ENCODE data around the gene PADI6. TPM values are rescaled to one million over a fixed set of nuclear protein-coding genes. Genes with fewer than 3 reads are reported as not detected.
A peak's percentile ranks its signal among the peaks of the same experiment; 100 is the strongest.

The PADI6 gene
- total RNA-seq, 2 donors from 2014 or later: not detected

DNA sequence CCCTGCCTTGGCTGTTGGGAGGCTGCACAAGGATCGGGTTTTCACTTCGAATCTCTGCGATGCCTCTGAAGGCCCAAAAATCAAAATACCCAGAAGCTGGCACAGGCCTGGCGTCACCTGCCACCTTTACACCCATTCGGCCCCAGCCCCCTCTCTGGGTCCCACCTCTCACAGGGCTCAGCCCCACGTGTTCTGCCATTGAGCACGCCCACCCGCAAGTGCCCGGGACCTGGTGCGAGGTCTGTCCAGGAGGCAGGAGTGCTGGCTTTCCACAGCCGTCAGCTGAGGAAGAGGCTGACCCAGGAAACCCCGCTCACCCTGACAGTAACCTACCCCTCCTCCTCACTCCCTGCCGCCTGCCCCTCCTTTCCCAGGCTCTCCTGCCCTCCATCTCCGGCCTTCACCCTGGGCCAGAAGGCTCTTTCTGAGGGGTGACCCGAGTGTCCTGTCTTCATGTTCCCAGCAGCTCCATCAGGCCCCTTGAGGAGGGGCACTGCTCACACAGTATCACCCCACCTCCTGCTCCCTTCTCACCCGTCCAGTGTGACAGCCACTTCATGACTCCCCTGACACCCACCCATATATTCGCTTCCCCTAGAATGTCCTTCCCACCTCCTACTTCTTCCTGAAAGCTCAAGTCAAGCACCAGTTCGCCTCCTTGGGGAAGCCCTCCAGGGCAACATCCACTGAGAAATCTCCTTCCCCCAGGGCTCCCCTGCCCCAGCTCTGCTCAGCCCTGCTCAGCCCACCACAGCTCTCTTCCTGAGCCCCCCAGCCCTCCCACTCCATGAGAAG is 54.0 kb downstream of the PADI6 start:
- Mint-ChIP-seq H3K4me1 (no peaks in the 10 kb centered on the region), H3K36me3 (ENCODE audit: low read depth) (peaks cover 94% of the 10 kb centered on the region)

DNA sequence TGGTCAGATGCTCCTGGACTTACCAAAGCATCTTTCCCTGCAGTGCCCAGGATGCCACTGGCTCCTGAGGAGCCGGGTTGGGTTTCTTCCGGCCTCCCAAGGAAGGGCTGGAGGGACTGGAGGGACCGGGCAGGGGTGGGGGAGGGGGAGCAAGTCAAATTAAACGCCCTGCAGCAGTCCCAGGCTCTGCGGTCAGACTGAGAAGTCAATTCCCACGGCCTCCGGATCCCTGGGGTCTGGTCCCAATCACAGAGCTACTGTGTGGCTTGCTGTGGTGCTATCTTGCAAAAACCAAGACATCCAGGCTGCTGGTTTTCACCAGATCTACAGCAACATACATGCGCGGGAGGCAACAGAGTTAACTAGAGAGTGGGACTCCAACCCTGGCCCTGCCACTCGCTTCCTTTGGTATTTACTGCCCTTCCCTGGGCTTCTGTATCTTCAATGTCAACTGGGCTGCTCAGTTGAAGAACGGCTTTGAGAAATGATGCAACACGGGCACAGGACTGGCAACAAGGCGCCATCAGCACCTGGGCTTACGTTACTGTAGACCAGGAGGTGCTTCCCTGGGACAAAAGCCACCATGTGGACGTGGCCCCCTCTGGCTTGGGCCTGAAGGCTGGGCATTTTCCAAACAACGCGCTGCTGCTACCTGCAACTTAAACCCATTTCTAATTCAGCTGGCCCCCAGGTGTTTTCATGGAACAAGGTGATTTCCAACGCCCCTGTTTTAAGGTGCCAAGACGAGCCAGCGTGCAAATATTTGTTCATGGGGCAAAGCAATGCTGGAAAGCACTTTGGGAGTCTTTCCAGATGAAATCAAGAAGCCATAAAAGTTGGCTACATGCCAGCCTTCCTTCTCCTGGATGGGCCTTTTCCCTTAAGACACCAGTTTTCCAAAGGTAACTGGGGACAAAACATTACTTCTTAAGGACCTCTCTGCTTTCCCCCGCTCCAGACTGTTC is 56.0 kb downstream of the PADI6 start:
- Mint-ChIP-seq H3K27ac (no peak overlapping the region), H3K4me3 (no peak overlapping the region), H3K4me1 (no peaks in the 10 kb centered on the region), H3K27me3 (no peaks in the 10 kb centered on the region), H3K36me3 (ENCODE audit: low read depth) (peaks cover 94% of the 10 kb centered on the region), H3K9me3 (no peaks in the 10 kb centered on the region)
- ATAC-seq (replicated peaks): no peak

More for the DNA sequence above, 54.0 kb downstream of the PADI6 start:
- Mint-ChIP-seq H3K9me3 (no peaks in the 10 kb centered on the region), H3K27me3 (no peaks in the 10 kb centered on the region), H3K27ac (peak overlapping the region; percentile 58), H3K4me3 (no peak overlapping the region)
- no peak for ATAC-seq (replicated peaks)

DNA sequence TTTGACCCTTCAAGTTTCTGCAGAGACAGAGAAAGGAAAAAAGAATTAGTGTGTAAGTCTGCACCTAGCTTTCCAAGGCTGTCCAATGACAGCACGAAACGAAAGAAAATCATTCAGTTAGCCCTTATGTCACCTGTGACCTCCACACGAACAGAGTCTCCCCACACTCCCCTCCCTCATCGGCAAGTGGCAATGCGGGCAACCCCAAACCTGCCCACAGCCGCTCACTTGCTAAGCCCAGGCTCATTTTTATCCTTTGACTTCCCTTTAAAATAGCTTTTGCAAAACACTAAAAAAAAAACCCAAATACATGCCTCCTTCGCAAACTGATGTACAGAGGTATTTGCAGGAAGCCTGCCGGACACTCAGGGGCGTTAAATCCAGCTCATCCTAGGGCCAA is 57.2 kb downstream of the PADI6 start:
- no peak for ATAC-seq (replicated peaks)
- Mint-ChIP-seq H3K27me3 (no peaks in the 10 kb centered on the region), H3K4me1 (no peaks in the 10 kb centered on the region), H3K36me3 (ENCODE audit: low read depth) (peaks cover 94% of the 10 kb centered on the region), H3K4me3 (no peak overlapping the region), H3K9me3 (no peaks in the 10 kb centered on the region), H3K27ac (no peak overlapping the region)

DNA sequence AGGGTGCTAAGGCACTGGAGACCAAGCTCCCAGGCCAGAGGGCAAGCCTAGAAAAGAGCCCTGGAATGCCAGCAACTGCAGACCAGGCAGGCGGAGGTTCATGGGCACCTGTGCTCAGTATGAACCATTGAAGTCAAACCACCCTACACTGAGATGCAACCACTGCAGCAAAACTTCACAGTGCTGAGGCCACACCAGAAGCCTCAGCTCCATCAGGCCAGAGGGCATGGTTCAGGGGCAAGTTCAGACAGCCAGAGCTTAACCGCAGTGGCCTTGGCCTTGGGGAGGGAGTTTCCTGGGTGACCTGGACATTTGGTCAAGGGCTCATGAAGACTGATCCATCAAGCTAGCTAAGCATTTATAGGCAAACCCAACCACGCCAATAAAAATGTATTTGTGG is 60.4 kb downstream of the PADI6 start:
- peaks cover 93% of the 10 kb centered on the region for H3K36me3 Mint-ChIP-seq (ENCODE audit: low read depth)
- no peak for ATAC-seq (replicated peaks)
- no peak overlapping the region for H3K4me3 Mint-ChIP-seq
- H3K9me3 Mint-ChIP-seq: no peaks in the 10 kb centered on the region
- H3K27me3 Mint-ChIP-seq: no peaks in the 10 kb centered on the region
- H3K4me1 Mint-ChIP-seq: no peaks in the 10 kb centered on the region
- no peak overlapping the region for H3K27ac Mint-ChIP-seq

DNA sequence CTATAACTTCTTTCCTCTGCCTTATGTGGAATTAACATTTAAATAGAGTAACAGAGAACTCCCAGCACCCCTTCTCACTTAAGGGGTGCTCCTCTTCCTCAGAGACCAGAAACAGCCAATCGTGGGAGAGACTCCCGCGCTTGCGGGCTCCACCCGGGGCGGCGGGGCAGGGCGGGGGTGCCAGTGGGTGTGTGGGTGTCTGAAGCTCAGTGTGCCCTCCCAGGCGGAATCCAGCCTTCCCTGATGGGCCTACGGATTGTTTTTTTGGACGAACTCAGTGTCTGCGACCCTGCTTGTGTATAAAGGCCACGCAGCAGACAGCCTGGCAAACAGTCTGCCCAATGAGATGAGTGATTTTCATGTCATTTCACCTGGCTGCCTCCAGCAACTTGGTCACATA is 61.3 kb downstream of the PADI6 start:
- H3K4me3 Mint-ChIP-seq: no peak overlapping the region
- ATAC-seq (replicated peaks): no peak
- H3K36me3 Mint-ChIP-seq (ENCODE audit: low read depth): peaks cover 88% of the 10 kb centered on the region
- no peaks in the 10 kb centered on the region for H3K27me3 Mint-ChIP-seq
- H3K9me3 Mint-ChIP-seq: no peaks in the 10 kb centered on the region
- H3K4me1 Mint-ChIP-seq: no peaks in the 10 kb centered on the region
- no peak overlapping the region for H3K27ac Mint-ChIP-seq

DNA sequence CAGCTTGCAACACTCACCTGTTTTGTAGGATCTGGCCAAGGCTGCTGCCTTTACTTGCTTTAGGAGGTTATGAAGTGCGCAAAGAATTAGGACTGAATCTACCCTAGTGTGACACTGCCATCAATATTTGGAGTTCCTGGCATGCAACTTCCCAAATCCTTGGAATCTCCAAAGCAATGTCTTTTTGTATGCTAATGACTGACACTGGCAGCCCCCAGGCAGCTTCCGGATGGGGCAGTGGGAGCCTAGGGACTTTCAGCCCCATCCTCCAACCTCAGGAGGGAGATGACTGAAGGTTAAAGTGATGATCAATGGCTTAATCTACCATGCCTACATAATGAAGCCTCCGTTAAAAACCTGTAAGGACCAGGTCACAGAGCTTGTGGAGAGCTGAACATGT is 62.0 kb downstream of the PADI6 start:
- H3K27me3 Mint-ChIP-seq: no peaks in the 10 kb centered on the region
- H3K4me3 Mint-ChIP-seq: peak overlapping the region; percentile 4
- no peaks in the 10 kb centered on the region for H3K9me3 Mint-ChIP-seq
- peaks cover 86% of the 10 kb centered on the region for H3K36me3 Mint-ChIP-seq (ENCODE audit: low read depth)
- peak overlapping the region; percentile 50 for H3K27ac Mint-ChIP-seq
- H3K4me1 Mint-ChIP-seq: no peaks in the 10 kb centered on the region
- no peak for ATAC-seq (replicated peaks)

DNA sequence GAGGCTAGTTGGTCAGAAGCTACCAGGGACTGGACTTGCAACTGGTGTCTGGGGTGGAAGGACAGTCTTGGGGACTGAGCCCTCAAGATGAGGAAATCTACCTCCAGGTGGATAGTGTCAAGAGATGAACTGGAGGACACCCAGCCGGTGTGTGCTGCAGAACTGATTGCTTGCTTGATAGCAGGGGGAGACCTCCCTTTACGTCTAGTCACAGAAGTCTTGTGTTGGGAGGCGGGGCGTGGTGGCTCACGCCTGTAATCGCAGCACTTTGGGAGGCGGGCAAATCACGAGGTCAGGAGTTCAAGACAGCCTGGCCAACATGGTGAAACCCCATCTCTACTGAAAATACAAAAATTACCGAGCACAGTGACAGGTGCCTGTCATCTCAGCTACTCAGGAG is 62.6 kb downstream of the PADI6 start:
- no peaks in the 10 kb centered on the region for H3K4me1 Mint-ChIP-seq
- no peaks in the 10 kb centered on the region for H3K9me3 Mint-ChIP-seq
- no peak overlapping the region for H3K27ac Mint-ChIP-seq
- no peak for ATAC-seq (replicated peaks)
- peaks cover 84% of the 10 kb centered on the region for H3K36me3 Mint-ChIP-seq (ENCODE audit: low read depth)
- H3K27me3 Mint-ChIP-seq: no peaks in the 10 kb centered on the region
- H3K4me3 Mint-ChIP-seq: peak overlapping the region; percentile 4

DNA sequence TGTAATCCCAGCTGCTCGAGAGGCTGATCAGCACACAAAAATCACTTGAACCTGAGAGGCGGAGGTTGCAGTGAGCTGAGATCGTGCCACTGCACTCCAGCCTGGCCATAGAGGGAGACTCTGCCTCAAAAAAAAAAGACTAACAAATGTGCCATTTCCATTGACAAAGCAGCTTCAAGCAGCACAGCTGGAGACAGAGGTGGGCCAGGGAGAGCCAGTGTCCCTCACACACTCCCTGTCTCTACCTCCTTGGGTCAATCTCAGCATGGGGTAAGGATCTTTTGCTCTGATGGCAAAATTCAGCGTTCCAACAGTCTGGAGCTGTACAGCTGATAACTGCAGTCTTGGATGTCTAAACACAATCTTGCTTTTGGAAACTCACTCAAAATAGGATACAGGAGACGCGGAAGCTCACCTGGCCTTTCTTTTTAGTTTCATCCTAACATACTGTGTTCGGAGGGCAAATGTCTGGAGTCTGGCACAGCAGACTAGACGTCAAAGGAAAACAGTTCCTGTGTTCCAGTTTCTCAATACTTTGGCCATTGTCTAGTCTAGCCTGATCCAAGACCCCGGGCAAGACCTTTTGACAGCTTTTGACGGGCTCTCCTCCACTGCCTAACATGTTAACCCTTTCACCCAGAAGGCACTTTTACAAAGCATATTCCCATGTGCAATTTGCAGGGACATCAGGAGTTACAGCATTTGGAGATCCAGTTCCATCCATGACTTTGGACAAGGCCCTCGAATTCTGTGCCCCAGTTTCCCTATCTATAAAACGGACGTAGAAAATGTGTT is 64.6 kb downstream of the PADI6 start:
- Mint-ChIP-seq H3K4me1 (no peaks in the 10 kb centered on the region), H3K27me3 (no peaks in the 10 kb centered on the region), H3K27ac (peak overlapping the region; percentile 48), H3K36me3 (ENCODE audit: low read depth) (peaks cover 67% of the 10 kb centered on the region), H3K9me3 (no peaks in the 10 kb centered on the region), H3K4me3 (peak overlapping the region; percentile 70)
- no peak for ATAC-seq (replicated peaks)

DNA sequence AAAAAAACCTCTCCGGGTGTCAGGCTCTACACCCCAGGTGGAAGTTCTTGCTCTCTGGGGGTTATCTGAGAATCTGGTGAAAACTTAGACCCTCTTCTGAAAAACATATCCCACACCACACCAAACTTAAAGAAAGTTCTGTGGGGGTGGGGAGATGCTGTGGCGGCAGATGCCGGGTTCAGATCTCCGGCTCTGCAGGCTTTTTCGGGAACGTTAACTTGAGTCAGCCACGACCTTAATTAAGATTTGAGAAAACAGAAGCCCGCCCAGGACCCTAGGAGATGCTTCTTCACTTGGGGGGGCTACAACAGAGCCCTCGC is 65.2 kb downstream of the PADI6 start:
- H3K9me3 Mint-ChIP-seq: no peaks in the 10 kb centered on the region
- no peaks in the 10 kb centered on the region for H3K4me1 Mint-ChIP-seq
- peaks cover 61% of the 10 kb centered on the region for H3K36me3 Mint-ChIP-seq (ENCODE audit: low read depth)
- peak overlapping the region; percentile 48 for H3K27ac Mint-ChIP-seq
- H3K27me3 Mint-ChIP-seq: no peaks in the 10 kb centered on the region
- peak overlapping the region; percentile 70 for H3K4me3 Mint-ChIP-seq
- no peak for ATAC-seq (replicated peaks)

DNA sequence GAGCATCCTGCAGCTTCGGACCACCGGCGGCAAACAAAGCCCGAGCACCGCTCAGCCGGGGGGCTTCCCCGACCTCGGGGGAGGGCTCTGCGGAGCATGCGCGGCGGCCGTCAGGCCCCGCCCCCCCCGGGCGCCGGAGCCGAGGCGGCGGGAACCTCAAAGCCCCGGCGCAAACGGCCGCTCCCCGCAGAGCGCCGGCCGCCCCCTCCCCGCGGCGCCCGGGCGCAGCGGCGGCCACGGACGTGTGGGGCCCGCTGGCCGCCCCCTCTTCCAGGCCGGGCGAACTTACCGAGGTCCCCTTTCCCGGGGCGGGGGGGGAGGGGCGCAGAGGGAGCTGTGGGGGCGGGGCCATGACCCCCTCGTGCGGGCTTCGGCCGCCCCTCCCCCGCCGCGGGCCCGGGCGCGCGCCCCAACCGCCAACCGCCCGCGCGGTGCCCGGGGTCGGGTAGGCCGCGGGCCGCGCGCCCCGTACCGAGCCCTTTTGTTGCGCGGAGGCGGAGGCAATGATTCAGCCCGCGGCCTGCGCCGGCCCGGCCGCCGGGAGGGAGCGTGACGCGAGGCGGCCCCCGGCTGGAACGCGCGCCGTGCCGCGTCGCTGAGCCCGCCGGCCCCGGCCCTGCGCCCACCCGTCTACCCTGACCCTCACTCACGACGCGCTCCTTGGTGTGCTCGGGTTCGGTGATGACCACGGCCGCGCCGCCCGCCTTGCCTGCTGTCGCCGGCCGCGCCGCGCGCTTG is 65.8 kb downstream of the PADI6 start:
- H3K4me1 Mint-ChIP-seq: no peaks in the 10 kb centered on the region
- H3K9me3 Mint-ChIP-seq: no peaks in the 10 kb centered on the region
- H3K27me3 Mint-ChIP-seq: no peaks in the 10 kb centered on the region
- H3K36me3 Mint-ChIP-seq (ENCODE audit: low read depth): peaks cover 56% of the 10 kb centered on the region
- H3K27ac Mint-ChIP-seq: no peak overlapping the region
- ATAC-seq (replicated peaks): peak; percentile 63
- H3K4me3 Mint-ChIP-seq: peak overlapping the region; percentile 70

DNA sequence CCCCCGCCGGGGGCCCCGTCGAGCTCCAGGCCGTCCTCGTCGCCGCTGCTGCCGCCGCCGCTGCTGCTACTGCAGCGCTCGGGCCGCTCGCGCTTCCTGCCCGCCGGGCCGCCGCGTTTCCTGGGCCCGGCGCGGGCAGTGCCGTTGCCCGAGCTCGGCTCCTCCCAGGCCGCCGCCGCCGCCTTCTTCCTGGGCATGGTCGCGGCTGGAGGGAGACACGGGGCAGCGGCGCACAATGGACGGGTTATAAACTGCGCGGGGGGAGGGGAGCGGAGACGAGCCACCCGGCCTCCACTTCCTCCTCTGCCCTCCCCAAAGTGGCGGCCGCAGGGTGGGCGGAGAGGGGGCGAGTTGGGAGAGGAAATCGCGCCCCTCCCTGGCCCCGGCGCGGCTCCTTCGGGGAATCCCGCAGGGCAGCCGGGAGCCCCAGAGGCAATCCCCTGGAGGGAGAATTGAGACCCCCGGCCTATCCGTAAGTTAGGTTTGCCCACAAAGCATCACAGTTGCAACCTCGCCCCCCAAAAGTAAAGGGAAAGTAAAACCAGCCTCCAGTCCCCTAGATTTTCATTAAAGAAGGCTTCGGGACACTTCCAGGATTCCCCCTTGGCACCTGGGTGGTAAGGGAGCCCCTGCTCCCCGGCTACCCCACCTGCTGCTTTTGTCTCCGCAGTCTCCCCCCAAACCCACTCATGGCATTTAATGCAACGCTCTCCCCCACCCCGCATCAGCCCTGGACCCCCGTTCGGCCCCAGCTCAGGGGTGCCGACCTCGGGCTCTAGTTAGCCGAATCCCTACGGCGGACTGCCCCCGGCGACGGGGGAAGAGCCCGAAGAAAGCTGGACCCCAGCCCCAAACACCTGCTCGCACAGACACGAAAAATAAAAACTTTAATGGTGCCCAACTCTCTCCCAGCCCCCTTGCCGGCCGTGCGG is 66.6 kb downstream of the PADI6 start:
- Mint-ChIP-seq H3K36me3 (ENCODE audit: low read depth) (peaks cover 47% of the 10 kb centered on the region), H3K4me1 (no peaks in the 10 kb centered on the region), H3K27me3 (no peaks in the 10 kb centered on the region), H3K4me3 (peak overlapping the region; percentile 88), H3K27ac (peak overlapping the region; percentile 91), H3K9me3 (no peaks in the 10 kb centered on the region)
- peak; percentile 52 for ATAC-seq (replicated peaks)

DNA sequence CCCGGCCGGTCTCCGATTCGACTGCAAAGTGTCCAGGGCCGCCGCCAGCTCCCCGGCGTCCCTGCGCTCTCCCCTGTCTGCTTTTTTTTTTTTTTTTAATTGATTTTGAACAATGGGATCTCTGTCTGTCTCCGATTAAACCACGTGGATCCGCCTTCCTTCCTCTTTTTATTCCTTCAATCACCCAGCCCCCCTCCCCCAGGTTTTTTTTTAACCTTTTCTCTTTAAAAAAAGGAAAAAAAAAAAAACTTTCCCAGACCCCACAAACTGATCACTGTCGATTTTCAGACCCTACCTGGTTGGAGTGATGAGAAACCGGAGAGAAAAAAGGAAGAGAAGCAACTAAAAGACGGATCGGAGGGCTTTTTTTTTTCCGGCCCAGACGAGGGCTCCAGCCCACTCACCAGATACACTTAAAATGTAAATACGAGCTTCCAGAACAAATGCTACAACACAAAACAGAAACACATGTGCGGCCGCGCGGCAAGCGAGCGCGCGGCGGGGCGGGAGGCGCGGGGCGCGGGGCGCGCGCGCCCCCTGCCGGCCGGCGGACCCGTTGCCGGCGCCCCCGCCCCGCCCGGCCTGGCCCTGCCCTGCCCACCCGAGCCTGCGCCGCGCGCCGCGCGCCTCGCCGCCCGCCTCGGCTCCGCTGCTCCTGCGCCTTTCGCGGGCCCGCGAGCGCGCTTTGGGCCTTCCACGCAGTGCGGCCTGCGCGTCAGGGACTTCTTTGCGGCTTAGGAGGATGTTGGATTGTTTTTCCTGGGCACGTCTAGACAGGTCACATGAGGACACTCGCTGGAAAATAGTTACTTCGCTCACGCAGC is 67.5 kb downstream of the PADI6 start, which contains the start of gene RCC2:
Gene RCC2 (minus strand): TSS at position 428 of the 824 bp plus-strand sequence. CDS start 1,163 bp downstream, outside the sequence.
- peak; percentile 79 for ATAC-seq (replicated peaks)
- peaks cover 38% of the 10 kb centered on the region for H3K36me3 Mint-ChIP-seq (ENCODE audit: low read depth)
- peak within 1 kb of the TSS; percentile 88 for H3K4me3 Mint-ChIP-seq
- no peaks in the 10 kb centered on the region for H3K9me3 Mint-ChIP-seq
- no peaks in the 10 kb centered on the region for H3K27me3 Mint-ChIP-seq
- no peaks in the 10 kb centered on the region for H3K4me1 Mint-ChIP-seq
- peak within 1 kb of the TSS; percentile 91 for H3K27ac Mint-ChIP-seq

All from activated T-helper 17 cell treated with anti-CD3 and anti-CD28 coated beads, Interleukin-2, amount 50 U/mL, for 72 hours (primary cell).